HG03039 (cell line): ENCODE data around the gene KAZN.

Source experiments
- ATAC-seq: cut with Tn5 transposase; IDR thresholded peaks from one replicate; pipeline ENCODE4 v1.9.1; 2021; ENCODE audit warnings: mild to moderate bottlenecking, moderate library complexity; ENCODE audit not compliant: unreplicated experiment

The KAZN gene

DNA sequence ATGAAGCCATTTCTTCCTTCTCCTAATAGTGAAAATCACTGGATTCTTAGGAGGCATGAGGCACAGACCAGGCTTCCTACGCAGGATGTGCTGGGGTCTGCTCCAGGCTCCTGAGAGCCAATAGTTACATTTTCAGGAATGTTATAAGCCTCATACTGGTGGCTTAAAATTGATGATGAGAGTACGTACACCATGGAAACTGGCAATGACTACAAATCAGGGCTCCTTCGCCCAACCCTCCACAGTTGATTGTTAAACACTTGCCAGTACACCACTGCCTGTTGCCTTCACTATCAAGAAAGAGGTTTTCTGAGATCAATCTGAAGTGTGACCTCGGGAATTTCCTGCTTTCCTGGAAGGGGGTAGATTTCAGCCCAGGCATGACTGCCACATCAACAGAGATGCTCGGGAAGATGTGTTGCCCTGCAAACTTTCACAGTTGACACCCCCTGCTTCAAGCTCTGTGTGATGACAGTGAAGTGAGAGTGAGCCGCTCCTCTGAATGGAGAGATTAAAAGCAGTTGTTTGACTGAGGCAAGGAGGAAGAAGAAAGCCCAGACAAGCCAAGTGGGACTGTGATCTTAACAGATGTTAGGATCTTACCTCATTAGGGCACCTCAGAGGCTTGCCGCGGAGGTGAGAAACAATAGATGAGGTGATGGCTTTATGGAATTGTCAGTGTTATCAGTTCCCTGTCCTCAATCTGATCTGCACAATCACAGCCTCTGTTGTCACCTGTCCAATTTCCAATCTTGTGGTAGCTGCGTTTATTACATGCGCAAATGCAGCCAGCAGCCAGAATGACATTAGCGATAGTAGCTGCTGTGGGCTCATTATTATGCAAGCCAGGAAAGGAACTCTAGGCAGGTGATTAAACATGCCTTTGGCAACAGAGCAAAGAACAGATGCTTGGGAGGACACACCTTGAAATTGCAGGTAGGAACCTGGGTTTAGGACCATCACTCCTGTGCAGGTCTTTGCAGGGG lies 277.3 kb downstream of the KAZN start:
- ATAC-seq = no peak

GRCh38 chr1:14876747-14877146 lies 278.3 kb downstream of the KAZN start:
- ATAC-seq = no peak

- no peak for ATAC-seq
These were observed 278.7 kb downstream of the KAZN start for GRCh38 chr1:14877224-14877623.

GRCh38 chr1:14878124-14878523 lies 279.6 kb downstream of the KAZN start:
- no peak for ATAC-seq

- ATAC-seq = no peak
These were observed 280.5 kb downstream of the KAZN start for GRCh38 chr1:14878951-14879350.

- no peak for ATAC-seq
These were observed 282.2 kb downstream of the KAZN start for GRCh38 chr1:14880456-14881316.

DNA sequence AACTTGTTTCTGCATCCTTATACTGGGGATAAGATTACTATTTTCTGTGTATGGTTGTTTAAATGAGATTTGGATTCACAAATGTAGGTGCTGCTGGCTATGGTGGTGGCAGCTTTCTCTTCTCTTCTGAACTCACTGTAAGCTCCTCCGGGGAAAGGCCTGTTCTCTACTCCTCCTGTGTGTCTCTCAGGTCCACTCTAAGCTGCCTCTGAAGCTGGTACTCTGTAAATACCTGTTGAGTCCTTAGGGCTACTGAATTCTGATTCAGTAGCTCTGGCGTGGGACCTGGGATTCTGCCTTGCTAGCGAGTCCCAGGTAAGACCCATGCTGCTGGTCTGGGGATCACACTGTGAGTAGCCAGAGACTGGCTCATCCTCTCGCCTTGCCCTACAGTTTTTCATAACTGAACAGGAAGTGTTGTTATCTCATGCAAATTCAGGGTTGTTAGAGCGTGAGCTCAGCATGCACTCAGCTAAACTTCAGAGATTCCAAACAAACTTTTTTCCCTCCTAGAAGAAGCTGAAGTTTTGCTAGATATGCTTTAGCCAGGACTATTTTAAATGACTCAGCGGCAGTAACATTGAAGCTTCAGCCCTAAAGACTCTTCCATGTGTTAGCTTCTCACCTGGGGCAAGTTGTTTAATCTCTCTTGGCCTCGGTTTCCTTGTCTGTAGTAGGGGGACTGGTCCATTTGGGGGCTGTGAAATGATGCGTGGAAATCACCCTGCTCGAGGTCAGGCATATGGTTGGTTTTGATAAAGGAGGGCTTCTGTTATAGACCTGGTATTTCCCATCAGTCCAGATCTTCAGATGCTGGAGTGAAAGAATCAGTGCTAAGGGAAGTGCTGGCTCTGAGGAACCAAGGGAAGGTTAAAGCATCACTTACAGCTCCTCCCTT lies 283.5 kb downstream of the KAZN start:
- ATAC-seq = no peak

DNA sequence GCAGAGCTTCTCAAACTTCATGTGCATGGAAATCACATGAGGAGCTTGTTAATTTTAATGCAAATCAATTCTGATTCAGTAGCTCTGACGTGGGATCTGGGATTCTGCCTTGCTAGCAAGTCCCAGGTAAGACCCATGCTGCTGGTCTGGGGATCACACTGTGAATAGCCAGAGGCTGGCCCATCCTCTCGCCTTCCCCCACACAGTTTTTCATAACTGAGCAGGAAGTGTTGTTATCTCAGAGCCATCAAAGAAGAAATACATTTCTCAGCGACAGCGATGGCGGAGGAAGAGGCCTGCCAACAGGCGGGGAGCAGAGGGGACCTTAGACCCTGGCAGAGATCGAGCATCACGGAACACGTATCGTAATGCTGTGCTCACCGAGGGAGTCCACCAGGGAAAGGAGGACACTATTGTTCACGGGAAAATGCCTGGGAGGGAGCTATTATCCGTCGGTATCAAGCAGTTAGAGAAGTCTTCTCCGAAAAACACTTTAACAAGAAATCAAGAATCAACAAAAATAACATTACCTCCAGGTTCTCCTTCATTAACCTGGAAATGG lies 286.2 kb downstream of the KAZN start:
- ATAC-seq = no peak

GRCh38 chr1:14887044-14887566 lies 288.6 kb downstream of the KAZN start:
- no peak for ATAC-seq

GRCh38 chr1:14887764-14888350 lies 289.4 kb downstream of the KAZN start:
- no peak for ATAC-seq

- no peak for ATAC-seq
These were observed 289.9 kb downstream of the KAZN start for GRCh38 chr1:14888374-14888773.

DNA sequence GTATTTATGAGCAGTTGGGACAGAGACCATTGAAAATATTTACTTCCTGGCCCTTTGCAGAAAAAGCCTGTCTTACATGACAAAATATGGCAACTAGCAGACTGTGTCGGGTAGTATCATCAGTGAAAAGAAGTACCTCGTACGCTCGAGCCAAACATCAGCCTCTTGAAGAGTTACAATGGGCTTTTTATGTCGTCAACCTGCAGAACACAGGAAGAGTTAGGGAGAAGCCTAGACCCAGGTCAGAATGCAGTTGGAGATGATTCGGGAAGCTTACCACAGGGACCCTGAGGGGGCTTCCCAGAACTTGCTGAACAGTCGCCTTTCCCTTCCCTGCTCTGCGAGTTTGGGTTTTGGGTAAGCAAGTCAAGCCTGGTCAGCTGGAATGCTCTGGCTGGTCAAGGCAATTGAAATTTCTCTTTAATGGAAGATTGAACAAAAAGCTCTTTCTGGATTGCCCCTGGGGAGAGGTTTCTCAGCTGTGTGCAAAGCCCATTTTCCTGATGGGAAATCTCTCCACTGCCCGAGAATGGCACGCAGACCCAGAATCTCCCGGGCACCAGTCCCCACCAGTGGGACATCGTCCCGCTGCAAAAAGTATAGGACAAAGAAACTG lies 291.4 kb downstream of the KAZN start:
- no peak for ATAC-seq

DNA sequence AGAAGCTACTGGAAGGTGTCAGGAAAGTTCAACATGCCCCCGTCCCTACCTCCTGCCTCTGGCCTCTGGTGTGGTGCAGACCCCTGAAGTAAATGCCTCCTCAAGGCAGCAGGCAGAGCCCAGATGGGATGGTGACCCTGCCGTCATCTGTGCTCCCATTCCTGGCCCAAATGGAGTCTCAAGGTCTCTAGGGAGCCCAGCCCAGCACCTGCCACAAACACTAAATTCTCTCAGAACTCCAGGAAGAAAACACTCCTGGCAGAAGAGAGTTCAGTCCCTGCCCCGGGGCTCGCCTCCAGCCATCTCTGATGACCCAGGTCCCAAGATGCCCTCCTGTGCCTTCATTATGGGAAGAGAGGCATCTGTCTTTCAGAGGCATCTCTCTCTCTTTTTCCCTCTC lies 293.5 kb downstream of the KAZN start:
- ATAC-seq = no peak

DNA sequence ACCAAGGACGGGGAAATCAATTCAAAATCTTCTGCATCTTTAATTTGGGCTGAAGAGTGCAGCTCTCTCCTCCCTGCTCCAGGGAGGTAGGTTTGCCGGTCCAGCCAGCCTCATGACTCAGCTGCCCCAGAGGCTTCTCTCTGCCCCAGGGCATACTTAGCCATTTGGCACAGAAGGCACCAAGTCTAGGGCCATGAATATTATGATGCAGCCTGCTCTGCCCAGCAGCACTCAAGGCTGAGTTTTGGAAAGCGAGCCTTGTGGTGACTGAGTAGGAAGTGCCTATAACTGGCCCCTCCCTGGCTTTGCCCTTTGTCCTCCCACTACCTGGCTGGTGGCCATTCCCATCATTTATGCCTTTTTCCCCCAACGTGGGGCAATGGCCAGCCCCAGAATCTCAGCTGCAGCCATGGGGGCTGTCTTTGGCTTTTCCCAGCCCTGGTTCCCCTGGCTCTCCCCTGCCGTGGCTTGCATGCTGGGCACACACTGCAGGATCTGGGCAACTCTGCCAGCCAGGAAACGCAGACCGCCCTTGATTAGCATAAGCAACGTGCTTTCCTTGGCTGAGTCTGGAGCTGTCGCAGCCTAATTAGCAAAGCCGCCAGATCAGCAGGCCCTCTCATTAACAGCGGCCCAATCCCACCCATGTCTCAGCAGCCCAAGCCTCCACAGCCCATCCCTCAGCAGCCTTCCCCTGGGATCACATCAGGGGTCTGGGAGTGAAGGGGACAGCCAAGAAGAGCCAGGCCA lies 296.5 kb downstream of the KAZN start:
- ATAC-seq = no peak

DNA sequence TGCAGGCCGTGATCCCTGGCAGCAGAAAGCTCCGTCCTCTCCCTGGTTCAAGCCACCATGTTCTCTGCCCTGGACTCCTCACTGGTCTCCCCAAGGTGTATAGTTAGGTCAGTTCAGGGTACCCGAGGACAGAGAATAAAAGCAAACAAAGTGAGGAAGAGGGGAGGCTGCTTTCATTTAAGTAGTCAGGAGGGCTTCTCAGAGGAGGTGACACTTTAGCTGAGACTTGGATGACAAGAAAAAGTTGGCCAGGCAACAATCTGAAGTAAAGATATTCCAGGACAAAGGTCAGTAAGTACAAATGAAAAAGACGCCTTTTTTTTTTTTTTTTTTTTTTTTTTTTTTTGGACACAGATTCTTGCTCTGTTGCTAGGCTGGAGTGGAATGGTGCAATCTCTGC lies 297.2 kb downstream of the KAZN start:
- no peak for ATAC-seq

GRCh38 chr1:14896381-14897079 lies 298.0 kb downstream of the KAZN start:
- ATAC-seq = no peak

GRCh38 chr1:14897080-14897449 lies 298.6 kb downstream of the KAZN start:
- ATAC-seq = no peak

DNA sequence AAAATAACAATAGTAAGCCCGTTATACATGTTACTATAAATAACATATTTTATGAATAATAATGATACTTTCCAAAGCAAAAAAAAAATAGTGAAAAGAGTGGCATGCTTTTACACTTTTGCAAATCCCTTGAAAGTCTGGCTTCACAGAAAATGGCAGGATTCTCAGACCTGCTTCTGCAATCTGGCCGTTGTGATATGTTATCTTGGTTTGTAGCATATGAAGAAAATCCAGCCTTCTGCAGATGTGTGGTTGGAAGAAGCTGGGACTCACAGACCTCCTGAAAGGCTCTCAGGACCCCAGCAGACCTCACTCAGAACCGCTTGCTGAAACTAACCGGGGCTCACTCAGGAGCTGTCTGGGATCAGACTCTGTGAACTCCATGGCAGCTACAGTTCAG lies 299.1 kb downstream of the KAZN start:
- ATAC-seq = no peak
